A673 (cell line): ENCODE measurements around the gene FDXR. TPM values are rescaled to one million over a fixed set of nuclear protein-coding genes. Genes with fewer than 3 reads are reported as not detected.

Experiments used
- BruUV-seq: library from RNA; stranded (reverse); fragments of 400-500 nt; replicated peaks from 2 replicates; lab custom pipeline; 2021; lab: Mats Ljungman, UMichigan
- CTCF ChIA-PET: fragments of 300-600 bp; sonication (Branson Sonifier 250); formaldehyde crosslinking; loops from one replicate; lab custom pipeline; 2022; ENCODE audit warnings: antibody characterized with exemption; lab: Charles Lee
- POLR2A ChIA-PET: fragments of 300-600 bp; sonication (Branson Sonifier 250); formaldehyde crosslinking; loops from one replicate; lab custom pipeline; 2022; ENCODE audit warnings: antibody characterized with exemption; ENCODE audit not compliant: low non-redundant PET; lab: Charles Lee
- DNase-seq: peaks from one replicate; pipeline ENCODE4 v3.0.0-alpha.2; 2015; ENCODE audit warnings: low spot score
- H3K27ac ChIP-seq: fragments of 200-600 bp; sonication (generic); 2 replicates; pipeline ENCODE4 v1.5.1; 2016; ENCODE audit warnings: mixed run types, low read depth, mild to moderate bottlenecking, mixed read lengths, antibody characterized with exemption, low read length; ENCODE audit not compliant: poor library complexity, severe bottlenecking
- H3K27me3 ChIP-seq: fragments of 200-600 bp; sonication (generic); replicated peaks from 2 replicates; pipeline ENCODE4 v1.6.1; 2017; ENCODE audit warnings: mixed run types, low read depth, mild to moderate bottlenecking, mixed read lengths, antibody characterized with exemption, low read length; ENCODE audit not compliant: insufficient read depth, poor library complexity
- H3K36me3 ChIP-seq: fragments of 200-600 bp; sonication (generic); 2 replicates; pipeline ENCODE4 v1.6.1; 2016; ENCODE audit warnings: mixed run types, mild to moderate bottlenecking, mixed read lengths, antibody characterized with exemption, low read length; ENCODE audit not compliant: insufficient read depth, poor library complexity, severe bottlenecking
- H3K4me1 ChIP-seq: fragments of 200-600 bp; sonication (generic); 2 replicates; pipeline ENCODE4 v1.6.1; 2017; ENCODE audit warnings: mixed run types, mild to moderate bottlenecking, mixed read lengths, antibody characterized with exemption, low read length; ENCODE audit not compliant: insufficient read depth, poor library complexity, severe bottlenecking
- H3K4me3 ChIP-seq: fragments of 200-600 bp; sonication (generic); 2 replicates; pipeline ENCODE4 v1.5.1; 2016; ENCODE audit warnings: low read depth, mixed run types, mild to moderate bottlenecking, mixed read lengths, low read length; ENCODE audit not compliant: poor library complexity, severe bottlenecking
- H3K9me3 ChIP-seq: fragments of 200-600 bp; sonication (generic); 2 replicates; pipeline ENCODE4 v1.6.1; 2016; ENCODE audit warnings: mixed run types, low read depth, mild to moderate bottlenecking, mixed read lengths, antibody characterized with exemption, low read length; ENCODE audit not compliant: poor library complexity, severe bottlenecking
- EZH2 ChIP-seq: fragments of 200-600 bp; sonication (generic); IDR thresholded peaks from 2 replicates; pipeline ENCODE4 v1.6.1; 2017; ENCODE audit warnings: borderline replicate concordance, low read depth, mild to moderate bottlenecking, mixed read lengths, antibody characterized with exemption, low read length; ENCODE audit not compliant: poor library complexity, severe bottlenecking
- intact Hi-C: fragments of 100-400 bp; cut with micrococcal nuclease; formaldehyde crosslinking; loops from one replicate; pipeline ENCODE4 v1.10.0; 2022; ENCODE audit not compliant: unreplicated experiment
- total RNA-seq: library from RNA; stranded (reverse); gene quantifications from 2 replicates; pipeline ENCODE4 v1.2.3, GENCODE V29; 2021
- TF ChIP-seq, protein P1 (sequence below): fragments of 300-800, 200-600 bp; sonication (generic); conservative IDR thresholded peaks from 2 replicates; pipeline ENCODE4 v1.5.1; 2017; ENCODE audit warnings: low read depth, mild to moderate bottlenecking, antibody characterized with exemption, low read length, moderate library complexity, mixed read lengths

The FDXR gene
- total RNA-seq, 1 experiment from 2014 or later = 17.8 TPM

DNA sequence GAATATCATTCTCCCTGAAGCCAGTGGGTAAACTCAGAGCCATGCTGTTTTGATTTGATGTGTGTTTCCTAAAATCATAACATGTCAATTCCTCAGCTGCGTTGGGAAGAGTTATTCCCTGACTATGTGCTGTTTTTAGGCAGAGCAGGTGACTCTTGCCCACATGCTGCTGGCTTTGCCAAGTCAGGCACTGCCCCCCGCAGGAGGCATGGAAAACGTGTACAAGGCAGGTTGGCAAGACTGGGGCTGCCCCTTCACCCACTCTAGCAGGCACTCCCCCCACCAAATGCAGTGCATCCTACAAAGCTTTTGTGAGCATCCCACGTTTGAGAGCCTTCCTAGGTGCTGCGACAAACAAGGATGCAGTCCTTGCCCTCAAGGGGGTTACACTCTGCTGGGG lies 58.3 kb downstream of the FDXR start:
- DNase-seq = no peak
- no peaks in the 10 kb centered on the region for H3K27me3 ChIP-seq
- no peak for TF ChIP-seq EZH2
- TF ChIP-seq, protein P1, sequence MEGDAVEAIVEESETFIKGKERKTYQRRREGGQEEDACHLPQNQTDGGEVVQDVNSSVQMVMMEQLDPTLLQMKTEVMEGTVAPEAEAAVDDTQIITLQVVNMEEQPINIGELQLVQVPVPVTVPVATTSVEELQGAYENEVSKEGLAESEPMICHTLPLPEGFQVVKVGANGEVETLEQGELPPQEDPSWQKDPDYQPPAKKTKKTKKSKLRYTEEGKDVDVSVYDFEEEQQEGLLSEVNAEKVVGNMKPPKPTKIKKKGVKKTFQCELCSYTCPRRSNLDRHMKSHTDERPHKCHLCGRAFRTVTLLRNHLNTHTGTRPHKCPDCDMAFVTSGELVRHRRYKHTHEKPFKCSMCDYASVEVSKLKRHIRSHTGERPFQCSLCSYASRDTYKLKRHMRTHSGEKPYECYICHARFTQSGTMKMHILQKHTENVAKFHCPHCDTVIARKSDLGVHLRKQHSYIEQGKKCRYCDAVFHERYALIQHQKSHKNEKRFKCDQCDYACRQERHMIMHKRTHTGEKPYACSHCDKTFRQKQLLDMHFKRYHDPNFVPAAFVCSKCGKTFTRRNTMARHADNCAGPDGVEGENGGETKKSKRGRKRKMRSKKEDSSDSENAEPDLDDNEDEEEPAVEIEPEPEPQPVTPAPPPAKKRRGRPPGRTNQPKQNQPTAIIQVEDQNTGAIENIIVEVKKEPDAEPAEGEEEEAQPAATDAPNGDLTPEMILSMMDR = peak; percentile 39; the same call in 1 of the 2 replicates
- no peak overlapping the region for H3K27ac ChIP-seq
- H3K9me3 ChIP-seq = no peaks in the 10 kb centered on the region
- H3K4me1 ChIP-seq = peaks cover 23% of the 10 kb centered on the region
- no TSS peak for BruUV-seq
- H3K36me3 ChIP-seq = no peaks in the 10 kb centered on the region
- ChIA-PET CTCF (no interaction called here), POLR2A (no interaction called here)
- intact Hi-C loops = no loop called here
- H3K4me3 ChIP-seq = no peak overlapping the region

Other genes with a start within 250 kb of the FDXR start
- not detected in 2 replicates for gene CD300E, start 249.3 kb downstream of the FDXR start, total RNA-seq
- not detected in 2 replicates for gene CD300LF, start 160.1 kb downstream of the FDXR start, total RNA-seq
- not detected in 2 replicates for gene RAB37, start 135.7 kb downstream of the FDXR start, total RNA-seq
- 33.8 and 47.9 TPM in 2 replicates for gene NHERF1, start 124.4 kb downstream of the FDXR start, total RNA-seq
- gene NAT9, start 96.6 kb downstream of the FDXR start, total RNA-seq = 55.6 and 60.6 TPM in 2 replicates
- gene GRIN2C, start 13.1 kb downstream of the FDXR start, total RNA-seq = 0.09 and 0.24 TPM in 2 replicates
- gene FADS6, start 20.6 kb upstream of the FDXR start, total RNA-seq = not detected in 2 replicates
- not detected in 2 replicates for gene USH1G, start 50.3 kb upstream of the FDXR start, total RNA-seq
- gene OTOP2, start 51.3 kb upstream of the FDXR start, total RNA-seq = not detected in 2 replicates
- gene OTOP3, start 62.9 kb upstream of the FDXR start, total RNA-seq = not detected in 2 replicates
- gene HID1, start 99.8 kb upstream of the FDXR start, total RNA-seq = 1.2 and 2.9 TPM in 2 replicates
- gene CDR2L, start 114.6 kb upstream of the FDXR start, total RNA-seq = 5.8 and 7.6 TPM in 2 replicates
- 59.9 and 61.4 TPM in 2 replicates for gene MRPL58, start 139.7 kb upstream of the FDXR start, total RNA-seq
- gene ATP5PD, start 174.0 kb upstream of the FDXR start, total RNA-seq = 291 and 311 TPM in 2 replicates
- gene KCTD2, start 174.2 kb upstream of the FDXR start, total RNA-seq = 25.6 and 25.7 TPM in 2 replicates
- 0.80 and 3.1 TPM in 2 replicates for gene SLC16A5, start 215.0 kb upstream of the FDXR start, total RNA-seq
- gene ARMC7, start 237.0 kb upstream of the FDXR start, total RNA-seq = 11.8 and 12.3 TPM in 2 replicates